Keratinocyte (primary cell): ENCODE data around the gene ALLC. TPM values are rescaled to one million over a fixed set of nuclear protein-coding genes. Genes with fewer than 3 reads are reported as not detected.

Experiments used
- DNase-seq: peaks from one replicate; pipeline ENCODE4 v3.0.0-alpha.2; 2011; ENCODE audit warnings: low read depth, missing footprints, low spot score
- FAIRE-seq: peaks from 2 replicates; lab custom pipeline; 2011; peaks lifted over from hg19 to GRCh38; lab: Jason Lieb, UNC
- H2AFZ ChIP-seq: 2 replicates; pipeline ENCODE4 v1.6.0; 2012; ENCODE audit warnings: low read length, control low read depth, inconsistent platforms; ENCODE audit not compliant: control insufficient read depth
- H3K27ac ChIP-seq: 2 replicates; pipeline ENCODE4 v1.5.1; 2011; ENCODE audit warnings: low read length; ENCODE audit not compliant: control insufficient read depth, insufficient read depth
- H3K27me3 ChIP-seq: 3 replicates; pipeline ENCODE4 v1.6.0; 2011; ENCODE audit warnings: low read length; ENCODE audit not compliant: control insufficient read depth, insufficient read depth; ENCODE audit errors: extremely low read depth
- H3K36me3 ChIP-seq, 2 experiments: 2 replicates in 1 of 2; 3 replicates in 1 of 2; pipeline ENCODE4 v1.5.1; 2011; ENCODE audit warnings: low read length in 2 of 2, mild to moderate bottlenecking in 1 of 2; ENCODE audit not compliant: control insufficient read depth in 2 of 2, insufficient read depth in 2 of 2; ENCODE audit errors: extremely low read depth in 1 of 2
- H3K4me1 ChIP-seq: 3 replicates; pipeline ENCODE4 v1.5.1; 2011; ENCODE audit warnings: low read length; ENCODE audit not compliant: control insufficient read depth, insufficient read depth; ENCODE audit errors: extremely low read depth
- H3K4me2 ChIP-seq: 3 replicates; pipeline ENCODE4 v1.6.0; 2011; ENCODE audit warnings: low read depth, low read length; ENCODE audit not compliant: control insufficient read depth, insufficient read depth; ENCODE audit errors: extremely low read depth
- H3K4me3 ChIP-seq, 3 experiments: fragments of 200-600 bp in 1 of 3; sonication (generic) in 1 of 3; 2 replicates in 2 of 3; 3 replicates in 1 of 3; pipeline ENCODE4 v1.5.1; 2011 to 2016; ENCODE audit warnings: low read length in 3 of 3, mild to moderate bottlenecking in 3 of 3, control low read depth in 2 of 3, inconsistent platforms in 1 of 3, low read depth in 1 of 3, mixed read lengths in 1 of 3, mixed run types in 1 of 3, moderate library complexity in 1 of 3; ENCODE audit not compliant: control insufficient read depth in 2 of 3, insufficient read depth in 2 of 3; ENCODE audit errors: extremely low read depth in 1 of 3
- H3K79me2 ChIP-seq: 2 replicates; pipeline ENCODE4 v1.6.0; 2012; ENCODE audit warnings: low read length; ENCODE audit not compliant: control insufficient read depth, insufficient read depth
- H3K9ac ChIP-seq: 3 replicates; pipeline ENCODE4 v1.6.0; 2011; ENCODE audit warnings: low read length; ENCODE audit not compliant: control insufficient read depth, insufficient read depth; ENCODE audit errors: extremely low read depth
- H3K9me1 ChIP-seq: 3 replicates; pipeline ENCODE4 v1.6.0; 2011; ENCODE audit warnings: low read length; ENCODE audit not compliant: control insufficient read depth, insufficient read depth; ENCODE audit errors: extremely low read depth
- H3K9me3 ChIP-seq: 2 replicates; pipeline ENCODE4 v1.5.1; 2012; ENCODE audit warnings: low read depth, low read length; ENCODE audit not compliant: control insufficient read depth
- H4K20me1 ChIP-seq: 3 replicates; pipeline ENCODE4 v1.6.0; 2011; ENCODE audit warnings: low read length; ENCODE audit not compliant: control insufficient read depth, insufficient read depth; ENCODE audit errors: extremely low read depth
- CTCF ChIP-seq, 3 experiments: IDR thresholded peaks in 1 of 3; conservative IDR thresholded peaks in 1 of 3; optimal IDR thresholded peaks in 1 of 3; 2 replicates in 2 of 3; 3 replicates in 1 of 3; pipeline versions ENCODE3 to v1.5.1; 2011; ENCODE audit warnings: low read length in 3 of 3, mild to moderate bottlenecking in 3 of 3, moderate library complexity in 2 of 3, control low read depth in 1 of 3, inconsistent platforms in 1 of 3; ENCODE audit not compliant: insufficient read depth in 2 of 3; ENCODE audit errors: extremely low read depth in 1 of 3
- EZH2 ChIP-seq: IDR thresholded peaks from one replicate; pipeline ENCODE4 v1.6.1; 2012; ENCODE audit warnings: inconsistent platforms, mild to moderate bottlenecking, low read length, moderate library complexity
- dilution Hi-C: fragments of 300-500 bp; cut with MboI; formaldehyde crosslinking; loops from one replicate; pipeline ENCODE4 v1.7.0; 2020; ENCODE audit warnings: low sequenced_read_pairs; ENCODE audit not compliant: extremely low pct_ligation_motif_present
- polyA plus RNA-seq, 5 experiments: library from polyadenylated mRNA; depleted of rRNA in 3 of 5; stranded (reverse) in 3 of 5; stranded (forward) in 1 of 5; unstranded in 1 of 5; fragments of >200 nt; gene quantifications; 1 replicate in 1 of 5; 2 replicates in 3 of 5; 3 replicates in 1 of 5; pipeline versions ENCODE4 v1.2.1 to v1.2.3, GENCODE V29; 2011 to 2012; ENCODE audit warnings: missing spikeins in 2 of 5, low read depth in 1 of 5, low replicate concordance in 1 of 5

Gene ALLC
- polyA plus RNA-seq, 1 donor (not counting 4 experiments of a cell fraction or from before 2014, with no cell fraction given): not detected

- no peak for DNase-seq
- dilution Hi-C loops: no loop called here
- peaks cover 6% of the 10 kb centered on the region for H3K4me1 ChIP-seq
- H3K9ac ChIP-seq: no peak overlapping the region
- H3K4me3 ChIP-seq: no peak overlapping the region
- TF ChIP-seq CTCF (optimal IDR thresholded peaks at IDR 0.05 in 1 of 3, IDR thresholded peaks at IDR 0.05 in 1 of 3, conservative IDR thresholded peaks at IDR 0.05 in 1 of 3; ENCODE audit: extremely low read depth in 1 of 3, insufficient read depth in 2 of 3, low read length in 3 of 3): no peak
- no peak for TF ChIP-seq EZH2
- H3K4me2 ChIP-seq: no peak overlapping the region
- H3K79me2 ChIP-seq: no peaks in the 10 kb centered on the region
- no peaks in the 10 kb centered on the region for H3K36me3 ChIP-seq
- H3K9me3 ChIP-seq: no peaks in the 10 kb centered on the region
- no peaks in the 10 kb centered on the region for H4K20me1 ChIP-seq
- H3K27me3 ChIP-seq: no peaks in the 10 kb centered on the region
- H3K9me1 ChIP-seq: no peaks in the 10 kb centered on the region
- no peak overlapping the region for H3K27ac ChIP-seq
- FAIRE-seq: no peak
- H2AFZ ChIP-seq: no peak overlapping the region
Measured at GRCh38 chr2:3729055-3729448, 71.1 kb downstream of the ALLC start.

DNA sequence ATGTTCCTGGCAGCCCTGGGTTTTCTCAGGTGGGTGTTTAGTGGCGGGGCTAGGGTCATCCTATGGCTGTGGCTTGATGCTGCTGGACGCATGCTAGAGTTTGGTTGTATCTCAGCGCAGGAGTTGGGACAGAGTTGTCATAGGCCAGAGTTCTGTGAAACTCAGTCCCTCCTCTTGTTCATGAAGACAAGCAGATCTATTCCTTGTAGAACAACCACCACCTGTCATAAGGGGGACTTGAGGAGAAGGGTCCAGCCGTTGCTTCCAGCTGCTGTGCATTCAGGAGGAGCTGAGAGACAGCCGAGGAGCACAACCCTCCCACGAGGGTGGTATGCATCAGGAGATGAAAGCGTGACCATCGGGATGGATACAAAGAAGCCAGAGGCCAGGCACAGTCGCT, 71.8 kb downstream of the ALLC start:
- no peak for TF ChIP-seq CTCF (optimal IDR thresholded peaks at IDR 0.05 in 1 of 3, IDR thresholded peaks at IDR 0.05 in 1 of 3, conservative IDR thresholded peaks at IDR 0.05 in 1 of 3; ENCODE audit: extremely low read depth in 1 of 3, insufficient read depth in 2 of 3, low read length in 3 of 3)
- no peak for TF ChIP-seq EZH2
- no peaks in the 10 kb centered on the region for H3K36me3 ChIP-seq
- dilution Hi-C loops: no loop called here
- H3K9ac ChIP-seq: no peak overlapping the region
- no peaks in the 10 kb centered on the region for H3K9me3 ChIP-seq
- H4K20me1 ChIP-seq: no peaks in the 10 kb centered on the region
- DNase-seq: no peak
- H3K4me1 ChIP-seq: peaks cover 6% of the 10 kb centered on the region
- H3K4me3 ChIP-seq: no peak overlapping the region
- H3K27ac ChIP-seq: no peak overlapping the region
- no peaks in the 10 kb centered on the region for H3K9me1 ChIP-seq
- H3K79me2 ChIP-seq: no peaks in the 10 kb centered on the region
- H2AFZ ChIP-seq: no peak overlapping the region
- H3K4me2 ChIP-seq: no peak overlapping the region
- no peak for FAIRE-seq
- no peaks in the 10 kb centered on the region for H3K27me3 ChIP-seq
